C4-2B (cell line): ENCODE measurements around the gene SCUBE2.

Experiments used
- ZFX ChIP-seq: fragments of 450-650 bp; IDR thresholded peaks from 2 replicates; pipeline ENCODE4 v1.6.1; 2017
- TF ChIP-seq, protein P1 (sequence below): fragments of 450-650 bp; conservative IDR thresholded peaks from 2 replicates; pipeline ENCODE4 v1.5.1; 2017; ENCODE audit warnings: mild to moderate bottlenecking

DNA sequence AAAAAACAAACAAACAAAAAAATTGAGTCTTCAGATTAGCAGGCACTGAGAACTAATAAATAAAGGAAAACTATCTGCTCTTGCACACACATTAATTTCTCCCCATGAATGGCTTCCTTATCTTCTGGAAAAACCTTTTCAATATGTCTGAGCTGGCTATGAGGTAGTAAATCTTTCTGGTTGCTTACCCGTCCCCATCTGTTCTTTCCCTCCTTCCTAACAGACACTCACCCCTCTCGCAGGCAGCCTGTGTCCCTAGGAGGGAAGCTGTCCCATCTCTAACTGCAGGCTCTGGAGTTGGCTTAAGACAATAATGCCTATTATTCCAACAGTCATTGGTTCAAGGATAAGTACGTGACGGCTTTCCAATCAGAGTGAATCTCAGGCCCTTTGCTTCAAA, 8.2 kb upstream of the SCUBE2 start:
- TF ChIP-seq, protein P1, sequence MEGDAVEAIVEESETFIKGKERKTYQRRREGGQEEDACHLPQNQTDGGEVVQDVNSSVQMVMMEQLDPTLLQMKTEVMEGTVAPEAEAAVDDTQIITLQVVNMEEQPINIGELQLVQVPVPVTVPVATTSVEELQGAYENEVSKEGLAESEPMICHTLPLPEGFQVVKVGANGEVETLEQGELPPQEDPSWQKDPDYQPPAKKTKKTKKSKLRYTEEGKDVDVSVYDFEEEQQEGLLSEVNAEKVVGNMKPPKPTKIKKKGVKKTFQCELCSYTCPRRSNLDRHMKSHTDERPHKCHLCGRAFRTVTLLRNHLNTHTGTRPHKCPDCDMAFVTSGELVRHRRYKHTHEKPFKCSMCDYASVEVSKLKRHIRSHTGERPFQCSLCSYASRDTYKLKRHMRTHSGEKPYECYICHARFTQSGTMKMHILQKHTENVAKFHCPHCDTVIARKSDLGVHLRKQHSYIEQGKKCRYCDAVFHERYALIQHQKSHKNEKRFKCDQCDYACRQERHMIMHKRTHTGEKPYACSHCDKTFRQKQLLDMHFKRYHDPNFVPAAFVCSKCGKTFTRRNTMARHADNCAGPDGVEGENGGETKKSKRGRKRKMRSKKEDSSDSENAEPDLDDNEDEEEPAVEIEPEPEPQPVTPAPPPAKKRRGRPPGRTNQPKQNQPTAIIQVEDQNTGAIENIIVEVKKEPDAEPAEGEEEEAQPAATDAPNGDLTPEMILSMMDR = no peak
- no peak for TF ChIP-seq ZFX
